Fibroblast of skin of left quadriceps (primary cell): Measurements from ENCODE around the gene PEMT.

Experiments used
- DNase-seq, 2 experiments: peaks; one replicate each; pipeline ENCODE4 v3.0.0-alpha.2; 2013; ENCODE audit warnings: low read depth in 2 of 2

Gene PEMT

DNA sequence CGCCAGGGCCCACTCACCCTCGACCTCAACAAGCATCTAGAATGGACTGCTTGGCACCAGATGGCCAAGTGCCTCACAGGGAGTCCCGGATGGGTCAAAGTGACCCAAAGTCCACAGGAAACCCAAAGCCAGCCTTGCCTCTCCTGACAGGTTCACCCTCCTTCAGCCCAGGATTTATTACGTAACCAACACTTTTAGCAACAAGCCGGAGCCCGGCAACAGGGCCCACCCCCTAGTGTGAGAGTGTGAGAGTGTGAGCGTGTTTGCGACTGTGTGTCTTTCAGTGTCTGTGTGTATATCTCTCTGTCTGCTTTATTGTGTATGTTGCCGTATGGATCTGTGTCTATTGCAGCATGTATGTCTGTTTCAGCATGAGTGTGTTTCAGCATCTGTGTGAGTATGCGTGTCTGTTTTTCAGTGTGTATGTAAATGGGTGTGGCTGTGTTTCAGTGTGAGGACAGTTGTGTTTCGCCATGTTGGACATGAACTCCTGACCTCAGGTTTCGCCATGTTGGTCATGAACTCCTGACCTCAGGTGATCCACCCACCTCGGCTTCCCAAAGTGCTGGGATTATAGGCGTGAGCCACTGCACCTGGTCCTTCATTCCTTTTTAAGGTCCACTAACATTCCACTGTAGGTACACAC is 13.7 kb upstream of the PEMT start:
- no peak for DNase-seq

GRCh38 chr17:17603895-17604225 is 12.4 kb upstream of the PEMT start:
- no peak for DNase-seq

- DNase-seq, result no peak
These were observed 11.8 kb upstream of the PEMT start for GRCh38 chr17:17603178-17603894.

DNA sequence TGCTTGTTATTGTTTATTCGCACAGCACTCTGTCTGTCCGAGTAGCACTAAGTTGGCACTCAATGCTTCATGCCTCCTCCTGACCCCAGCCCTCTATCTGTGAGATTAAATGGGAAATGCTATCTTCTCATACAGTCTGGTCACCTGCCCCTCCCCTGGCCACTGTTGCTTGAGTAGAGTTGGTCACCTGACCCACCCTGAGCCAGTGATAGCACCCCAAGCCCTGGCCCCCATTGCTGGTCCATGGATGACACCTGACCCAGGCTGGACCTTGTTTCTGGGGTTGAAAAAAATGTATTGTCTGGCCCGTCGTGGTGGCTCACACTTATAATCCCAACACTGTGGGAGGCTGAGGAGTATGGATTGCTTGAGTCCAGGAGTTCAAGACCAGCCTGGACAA is 8.5 kb upstream of the PEMT start:
- DNase-seq, result no peak

- DNase-seq, result no peak
These were observed 6.5 kb upstream of the PEMT start for GRCh38 chr17:17598003-17598402.

DNA sequence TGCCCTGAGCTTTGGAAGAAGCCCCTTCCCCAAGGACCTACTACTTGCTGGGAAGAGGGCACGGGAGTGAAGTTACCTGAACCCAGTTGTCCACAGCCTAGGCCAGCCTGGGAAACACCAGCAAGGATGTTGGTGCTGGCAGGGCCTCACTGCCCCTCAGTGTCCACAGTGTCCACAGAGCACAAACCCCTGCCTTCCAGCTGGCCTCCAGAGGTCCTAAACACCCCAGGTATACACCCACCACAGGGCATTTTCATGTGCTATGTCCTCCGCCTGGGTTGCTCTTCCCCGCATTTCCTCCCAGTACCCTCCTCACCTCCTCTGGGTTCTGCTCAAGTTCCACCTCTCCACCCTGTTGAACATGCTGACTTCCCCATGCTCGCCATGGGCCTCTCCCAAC is 4.2 kb upstream of the PEMT start:
- no peak for DNase-seq

DNA sequence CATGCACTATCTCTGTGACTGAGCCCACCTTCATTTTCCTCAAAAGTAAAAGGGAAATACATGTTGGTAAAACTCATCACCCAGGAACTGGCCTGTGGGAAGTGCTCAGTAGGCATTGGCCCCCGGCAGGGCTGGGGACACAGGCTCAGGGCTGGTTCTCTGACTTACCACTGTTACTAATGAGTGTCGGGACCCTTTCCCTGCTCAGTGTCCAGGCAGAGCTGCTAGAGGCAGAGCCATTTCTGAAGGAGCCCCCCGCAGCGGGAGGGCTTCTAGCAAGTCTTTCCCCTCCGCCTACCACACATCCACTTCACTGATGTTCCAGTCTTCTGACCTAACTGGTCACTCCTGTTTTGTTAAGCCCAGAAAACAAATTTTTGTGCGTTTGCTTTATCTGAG is 1.7 kb upstream of the PEMT start:
- DNase-seq, result no peak

DNA sequence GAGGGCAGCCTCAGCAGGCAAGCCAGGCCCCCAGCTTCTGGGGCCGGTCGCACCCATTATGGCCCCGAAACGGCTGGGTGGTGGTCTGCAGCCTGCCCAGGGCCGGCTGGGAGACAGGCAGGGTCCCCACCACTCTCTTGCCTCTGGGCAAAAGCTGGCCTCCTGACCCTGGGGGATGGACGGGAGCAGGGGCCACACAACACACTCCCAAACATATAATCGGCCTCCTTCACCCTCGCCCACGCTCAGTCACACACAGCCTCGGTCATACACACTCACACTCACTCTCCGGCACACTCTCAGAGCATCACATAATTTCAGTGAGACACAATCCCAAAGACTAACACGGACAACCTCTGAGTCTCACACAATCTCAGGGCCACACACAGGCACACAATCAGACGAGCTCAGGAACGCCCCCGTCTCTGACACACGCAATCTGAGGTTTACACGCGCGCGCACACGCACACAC is 589 bp downstream of the PEMT start:
- no peak for DNase-seq

DNA sequence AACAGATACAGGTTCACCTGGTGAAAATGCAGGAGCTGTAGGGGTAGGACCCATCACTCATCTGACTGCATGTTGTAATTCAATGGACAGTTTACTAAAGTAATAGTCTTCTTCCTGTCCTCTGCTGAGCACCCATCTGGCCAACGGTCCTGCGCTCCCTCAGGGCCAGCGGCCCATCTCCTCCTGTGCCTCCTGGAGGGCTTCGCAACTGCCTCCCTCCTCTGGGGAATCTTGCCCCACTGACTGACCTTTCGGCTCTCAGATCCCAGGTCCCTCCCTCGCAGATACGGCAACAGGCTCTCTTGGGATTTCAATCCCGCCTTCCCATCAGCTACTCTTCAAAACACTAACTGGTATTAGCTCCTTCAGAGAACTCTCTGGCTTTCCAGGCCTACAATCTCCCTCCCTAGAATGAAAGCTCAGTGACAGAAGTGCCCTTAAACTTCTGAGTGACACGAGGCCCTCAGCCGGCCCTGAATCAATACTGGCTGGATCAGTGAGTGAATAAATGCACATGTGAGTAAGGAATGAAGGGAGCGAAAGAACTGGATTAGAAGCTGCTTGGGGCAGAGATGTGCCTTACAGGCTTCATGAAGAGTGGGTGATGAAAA is 1.3 kb downstream of the PEMT start:
- DNase-seq, result no peak

DNA sequence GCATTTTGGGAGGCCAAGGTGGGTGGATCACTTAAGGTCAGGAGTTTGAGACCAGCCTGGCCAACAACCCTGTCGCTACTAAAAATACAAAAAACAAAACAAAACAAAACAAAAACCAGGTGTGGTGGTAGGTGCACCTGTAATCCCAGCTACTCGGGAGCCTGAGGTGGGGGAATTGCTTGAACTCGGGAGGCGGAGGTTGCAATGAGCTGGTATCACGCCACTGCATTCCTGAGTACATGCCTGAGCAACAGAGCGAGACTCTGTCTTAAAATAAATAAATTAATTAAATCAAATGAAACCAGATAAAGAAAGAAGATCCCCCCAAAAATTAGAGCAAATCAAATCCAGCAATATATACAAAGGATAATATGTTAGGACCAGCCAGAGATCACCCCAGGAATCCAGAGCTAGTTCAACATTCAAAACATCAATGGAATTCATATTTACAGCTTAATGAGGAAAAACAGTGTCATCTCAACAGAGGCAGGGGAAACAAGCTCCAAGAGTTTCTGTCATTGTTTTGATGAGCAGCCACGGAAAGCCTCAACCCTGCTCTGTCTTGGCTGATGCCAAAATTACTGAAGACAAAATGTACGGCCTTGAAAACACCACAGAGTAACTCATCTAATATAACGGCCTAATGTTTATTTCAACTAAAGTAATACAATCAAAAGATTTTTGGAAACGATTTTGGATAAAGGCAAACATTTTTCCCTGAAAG is 3.7 kb downstream of the PEMT start:
- DNase-seq, result no peak

- DNase-seq, result no peak
These were observed 9.1 kb downstream of the PEMT start for GRCh38 chr17:17582372-17582771.

- DNase-seq, result no peak
These were observed 10.0 kb downstream of the PEMT start for GRCh38 chr17:17581509-17581908.

DNA sequence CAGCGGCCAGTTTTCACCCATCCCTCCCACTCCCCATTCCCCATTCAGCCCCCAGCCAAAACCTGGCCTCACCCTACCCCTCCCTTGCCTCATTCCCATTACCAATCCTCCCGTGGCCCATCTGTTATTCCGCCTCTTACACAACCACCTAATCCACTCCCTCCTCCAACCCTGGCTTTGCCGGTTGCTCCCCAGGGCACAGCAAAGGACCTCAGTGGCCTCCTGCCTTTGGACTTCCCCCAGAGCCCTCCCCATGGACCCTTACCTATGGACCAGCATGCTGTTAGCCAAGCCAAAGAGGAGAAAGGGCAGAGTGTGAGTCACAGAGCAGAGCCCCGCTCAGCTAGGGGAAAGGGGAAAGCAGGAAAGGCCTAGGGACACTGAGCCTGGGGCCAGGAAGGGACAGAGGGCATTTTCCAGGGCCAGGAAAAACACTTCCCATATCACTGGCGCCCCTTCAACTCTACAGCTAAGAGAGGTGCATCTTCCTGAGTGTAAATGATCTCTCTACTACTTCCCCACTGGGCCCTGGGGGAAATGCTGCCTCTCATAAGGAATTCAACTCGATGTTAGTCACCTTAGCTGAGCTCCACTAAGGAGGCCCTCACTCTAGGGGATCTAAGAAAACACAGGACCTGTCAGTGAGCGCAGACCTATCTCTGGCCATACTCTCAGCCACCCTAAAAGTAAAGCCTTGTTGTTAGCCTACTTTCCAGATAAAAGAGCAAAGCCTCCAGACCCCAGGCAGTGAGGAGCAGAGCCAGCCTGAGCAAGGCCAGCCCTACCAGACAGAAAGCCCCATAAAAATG is 10.6 kb downstream of the PEMT start:
- DNase-seq, result no peak

GRCh38 chr17:17579691-17580090 is 11.8 kb downstream of the PEMT start:
- no peak for DNase-seq

DNA sequence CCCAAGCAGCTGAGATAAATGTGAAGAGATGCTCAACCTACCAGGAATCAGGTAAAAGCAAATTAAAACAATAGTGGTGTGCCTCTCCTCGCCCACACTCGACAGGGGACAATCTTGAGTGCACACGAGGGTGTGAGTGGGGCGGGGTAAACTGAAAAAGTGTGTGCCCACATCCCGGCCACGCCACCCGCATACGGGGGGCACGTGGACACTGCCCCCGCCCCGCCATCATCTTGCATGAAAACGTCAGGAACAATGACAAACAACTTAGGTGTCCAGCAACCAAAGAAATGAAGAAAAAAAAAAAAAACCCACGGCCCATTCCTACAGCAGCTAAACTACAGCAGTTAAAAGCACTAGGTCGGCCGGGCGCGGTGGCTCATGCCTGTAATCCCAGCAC is 14.1 kb downstream of the PEMT start:
- no peak for DNase-seq

DNA sequence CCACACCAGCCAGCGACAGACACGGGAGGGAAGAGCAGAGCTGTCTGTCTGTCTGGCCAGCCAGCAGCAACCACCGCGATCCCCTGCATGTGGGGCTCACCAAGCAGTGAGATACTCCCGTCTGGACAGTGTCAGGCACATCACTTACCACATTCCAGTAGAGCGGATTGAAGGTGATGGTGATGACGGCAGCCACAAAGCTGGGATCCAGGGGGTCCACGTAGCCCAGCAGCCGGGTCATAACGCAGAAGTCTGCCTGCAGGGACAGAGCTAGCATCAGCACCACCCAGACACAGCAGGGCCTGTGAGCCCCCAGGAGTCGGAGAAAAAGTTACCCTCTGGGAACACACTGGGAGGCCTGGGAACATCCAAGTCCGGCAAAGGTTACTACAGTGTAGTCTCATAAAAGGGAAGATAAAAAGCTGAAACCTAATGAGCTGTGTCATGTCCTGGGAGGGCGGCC is 14.7 kb downstream of the PEMT start:
- no peak for DNase-seq

GRCh38 chr17:17575360-17576251 is 15.9 kb downstream of the PEMT start:
- DNase-seq, result no peak

DNA sequence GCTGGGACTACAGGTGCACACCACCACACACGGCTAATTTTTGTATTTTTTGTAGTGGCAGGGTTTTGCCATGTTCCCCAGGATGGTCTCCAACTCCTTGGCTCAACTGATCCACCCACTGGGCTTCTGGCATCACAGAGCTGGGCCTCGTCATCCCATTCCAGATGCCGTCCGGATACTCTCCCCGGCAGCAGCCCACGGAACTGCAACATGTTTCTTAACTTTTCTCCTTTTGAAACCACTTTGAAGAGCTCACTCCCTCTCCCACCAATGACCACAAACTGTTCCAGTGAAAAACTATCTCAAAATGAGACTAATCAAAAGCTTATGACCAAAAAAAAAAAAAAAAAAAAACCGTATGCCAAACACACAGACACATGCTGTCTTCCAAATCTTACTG is 17.6 kb downstream of the PEMT start:
- peak; percentile 33 to 34 for DNase-seq

GRCh38 chr17:17572010-17572785 is 19.3 kb downstream of the PEMT start:
- no peak for DNase-seq
